Fibroblast of lung (primary cell): ENCODE measurements around the gene NAALADL1. TPM values are rescaled to one million over a fixed set of nuclear protein-coding genes. Genes with fewer than 3 reads are reported as not detected.
A peak's percentile ranks its signal among the peaks of the same experiment; 100 is the strongest.

Experiments
- DNase-seq, 2 donors: peaks; one replicate each; pipeline versions ENCODE4 v3.0.0 to v3.0.0-alpha.2; 2010; ENCODE audit warnings: low read depth in 2 of 2
- H2AFZ ChIP-seq: 2 replicates; pipeline ENCODE4 v1.5.1; 2012; ENCODE audit warnings: low read length, control low read depth, inconsistent platforms
- H3K27ac ChIP-seq: 2 replicates; pipeline ENCODE4 v1.5.1; 2011; ENCODE audit warnings: low read length, control low read depth; ENCODE audit not compliant: insufficient read depth
- H3K27me3 ChIP-seq: 2 replicates; pipeline ENCODE4 v1.5.1; 2011; ENCODE audit warnings: mild to moderate bottlenecking, low read length; ENCODE audit not compliant: control insufficient read depth, insufficient read depth
- H3K36me3 ChIP-seq: 2 replicates; pipeline ENCODE4 v1.5.1; 2011; ENCODE audit warnings: low read length; ENCODE audit not compliant: control insufficient read depth, insufficient read depth
- H3K4me1 ChIP-seq: 2 replicates; pipeline ENCODE4 v1.5.1; 2011; ENCODE audit warnings: low read length; ENCODE audit not compliant: control insufficient read depth, insufficient read depth; ENCODE audit errors: extremely low read depth
- H3K4me2 ChIP-seq: 2 replicates; pipeline ENCODE4 v1.5.1; 2011; ENCODE audit warnings: low read length, control low read depth; ENCODE audit not compliant: insufficient read depth; ENCODE audit errors: extremely low read depth
- H3K4me3 ChIP-seq, 4 experiments: fragments of 200-600 bp in 1 of 4; sonication (generic) in 1 of 4; replicated peaks in 1 of 4; 2 replicates each; pipeline ENCODE4 v1.5.1; 2011 to 2016; ENCODE audit warnings: low read length in 4 of 4, low read depth in 3 of 4, mild to moderate bottlenecking in 3 of 4, control low read depth in 2 of 4, inconsistent platforms in 1 of 4, mixed read lengths in 1 of 4; ENCODE audit not compliant: insufficient read depth in 1 of 4; ENCODE audit errors: control extremely low read depth in 1 of 4
- H3K79me2 ChIP-seq: 2 replicates; pipeline ENCODE4 v1.5.1; 2012; ENCODE audit warnings: mild to moderate bottlenecking, low read length, inconsistent platforms; ENCODE audit not compliant: control insufficient read depth, insufficient read depth
- H3K9ac ChIP-seq: 2 replicates; pipeline ENCODE4 v1.5.1; 2011; ENCODE audit warnings: mild to moderate bottlenecking, low read length, control low read depth; ENCODE audit not compliant: insufficient read depth
- H3K9me3 ChIP-seq: 2 replicates; pipeline ENCODE4 v1.5.1; 2012; ENCODE audit warnings: low read depth, low read length; ENCODE audit not compliant: control insufficient read depth, insufficient read depth
- H4K20me1 ChIP-seq: 2 replicates; pipeline ENCODE4 v1.5.1; 2011; ENCODE audit warnings: low read length; ENCODE audit not compliant: control insufficient read depth, insufficient read depth; ENCODE audit errors: extremely low read depth
- CTCF ChIP-seq, 2 donors: IDR thresholded peaks in 1 of 2; conservative IDR thresholded peaks in 1 of 2; 1 replicate in 1 of 2; 2 replicates in 1 of 2; pipeline ENCODE4 v1.5.1; 2011 to 2012; ENCODE audit warnings: low read length in 2 of 2, control low read depth in 1 of 2, inconsistent platforms in 1 of 2, low read depth in 1 of 2, mild to moderate bottlenecking in 1 of 2
- EZH2 ChIP-seq: IDR thresholded peaks from 2 replicates; pipeline ENCODE4 v1.5.1; 2012; ENCODE audit warnings: low read length, control low read depth, mild to moderate bottlenecking; ENCODE audit errors: missing control alignments
- polyA plus RNA-seq, 2 donors: library from polyadenylated mRNA; depleted of rRNA in 1 of 2; stranded (reverse) in 1 of 2; unstranded in 1 of 2; fragments of >200 nt; gene quantifications; 2 replicates each; pipeline ENCODE4 v1.2.1, GENCODE V29; 2011 to 2012; ENCODE audit warnings: missing spikeins in 1 of 2
- total RNA-seq: library from RNA; depleted of rRNA; stranded (reverse); fragments of >200 nt; gene quantifications from 2 replicates; pipeline ENCODE4 v1.2.1, GENCODE V29; 2014

The NAALADL1 gene
- total and polyA plus RNA-seq, 2 donors (not counting 1 experiment from before 2014, with no cell fraction given), result 14.9 to 35.5 TPM

- no peaks in the 10 kb centered on the region for H3K4me1 ChIP-seq
- H3K36me3 ChIP-seq, result no peaks in the 10 kb centered on the region
- TF ChIP-seq EZH2, result no peak
- no peak for TF ChIP-seq CTCF (conservative IDR thresholded peaks at IDR 0.05 in 1 of 2, IDR thresholded peaks at IDR 0.05 in 1 of 2; ENCODE audit: low read depth in 1 of 2, low read length in 2 of 2)
- no peaks in the 10 kb centered on the region for H4K20me1 ChIP-seq
- DNase-seq, result no peak
- no peak overlapping the region for H2AFZ ChIP-seq
- no peaks in the 10 kb centered on the region for H3K79me2 ChIP-seq
- H3K27me3 ChIP-seq, result no peaks in the 10 kb centered on the region
- no peaks in the 10 kb centered on the region for H3K9me3 ChIP-seq
- no peak overlapping the region for H3K4me2 ChIP-seq
- no peak overlapping the region for H3K9ac ChIP-seq
- no peak overlapping the region for H3K27ac ChIP-seq
- H3K4me3 ChIP-seq, result no peak overlapping the region
Measured at GRCh38 chr11:65064847-65065240, 6.5 kb upstream of the NAALADL1 start.

GRCh38 chr11:65063532-65063931, 5.2 kb upstream of the NAALADL1 start:
- Histone ChIP-seq H3K9me3 (no peaks in the 10 kb centered on the region), H2AFZ (no peak overlapping the region), H3K36me3 (no peaks in the 10 kb centered on the region), H4K20me1 (no peaks in the 10 kb centered on the region), H3K9ac (no peak overlapping the region), H3K4me3 (no peak overlapping the region), H3K4me1 (no peaks in the 10 kb centered on the region), H3K27me3 (no peaks in the 10 kb centered on the region), H3K79me2 (no peaks in the 10 kb centered on the region), H3K4me2 (no peak overlapping the region), H3K27ac (no peak overlapping the region)
- TF ChIP-seq CTCF (conservative IDR thresholded peaks at IDR 0.05 in 1 of 2, IDR thresholded peaks at IDR 0.05 in 1 of 2; ENCODE audit: low read depth in 1 of 2, low read length in 2 of 2), result no peak
- TF ChIP-seq EZH2, result no peak
- no peak for DNase-seq

GRCh38 chr11:65060913-65061408, 2.6 kb upstream of the NAALADL1 start:
- no peaks in the 10 kb centered on the region for H3K79me2 ChIP-seq
- no peak overlapping the region for H3K9ac ChIP-seq
- no peaks in the 10 kb centered on the region for H3K9me3 ChIP-seq
- no peak overlapping the region for H3K4me2 ChIP-seq
- no peak overlapping the region for H3K27ac ChIP-seq
- no peak overlapping the region for H3K4me3 ChIP-seq
- H3K27me3 ChIP-seq, result no peaks in the 10 kb centered on the region
- H3K4me1 ChIP-seq, result no peaks in the 10 kb centered on the region
- peak in 1 of 2 donors; percentile 37 for TF ChIP-seq CTCF (conservative IDR thresholded peaks at IDR 0.05 in 1 of 2, IDR thresholded peaks at IDR 0.05 in 1 of 2; ENCODE audit: low read depth in 1 of 2, low read length in 2 of 2)
- no peak for TF ChIP-seq EZH2
- H3K36me3 ChIP-seq, result no peaks in the 10 kb centered on the region
- DNase-seq, result peak; percentile 8 to 27
- H2AFZ ChIP-seq, result no peak overlapping the region
- H4K20me1 ChIP-seq, result no peaks in the 10 kb centered on the region
